ENCODE results near the gene IFNLR1. TPM values are rescaled to one million over a fixed set of nuclear protein-coding genes. Genes with fewer than 3 reads are reported as not detected.
A peak's percentile ranks its signal among the peaks of the same experiment; 100 is the strongest.

Gene IFNLR1
- total RNA-seq, 4 donors from 2014 or later, result 2.6 to 37.4 (median 12.7) TPM

DNA sequence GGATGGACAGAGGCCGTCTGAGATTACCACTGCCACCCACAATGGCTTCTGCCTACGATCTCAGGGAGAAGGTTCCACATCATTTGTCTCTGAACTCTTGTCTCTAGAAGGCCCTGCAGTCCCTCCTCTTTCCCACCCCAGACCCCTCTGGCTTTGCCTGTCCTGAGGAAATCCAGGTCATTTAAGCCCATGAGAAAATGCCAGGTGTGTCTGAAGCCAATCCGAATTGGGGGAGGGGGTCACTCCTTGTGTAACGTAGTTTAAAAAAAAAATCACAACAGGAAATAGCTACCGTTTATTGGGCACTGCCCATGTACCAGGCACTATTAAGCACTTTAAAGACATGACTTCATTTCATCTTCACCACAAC, 67.6 kb downstream of the IFNLR1 start:
- no peaks in the 10 kb centered on the region for H3K36me3 ChIP-seq
- intact Hi-C loops (cut with DNase I; ENCODE audit: low total_unique reads) (no loop called here), in situ Hi-C loops (cut with MboI; ENCODE audit: low pct_ligation_motif_present in 1 of 4, low pct_unique_long_range_greater_than_20kb in 1 of 4, low sequenced_read_pairs in 3 of 4) (no loop called here)
- no peak for DNase-seq
- TF ChIP-seq EP300 (IDR thresholded peaks at IDR 0.05; ENCODE audit: low read depth) (no peak), POLR2A (IDR thresholded peaks at IDR 0.05) (no peak), POLR2AphosphoS5 (IDR thresholded peaks at IDR 0.05) (no peak)
- TF ChIP-seq, protein P1, sequence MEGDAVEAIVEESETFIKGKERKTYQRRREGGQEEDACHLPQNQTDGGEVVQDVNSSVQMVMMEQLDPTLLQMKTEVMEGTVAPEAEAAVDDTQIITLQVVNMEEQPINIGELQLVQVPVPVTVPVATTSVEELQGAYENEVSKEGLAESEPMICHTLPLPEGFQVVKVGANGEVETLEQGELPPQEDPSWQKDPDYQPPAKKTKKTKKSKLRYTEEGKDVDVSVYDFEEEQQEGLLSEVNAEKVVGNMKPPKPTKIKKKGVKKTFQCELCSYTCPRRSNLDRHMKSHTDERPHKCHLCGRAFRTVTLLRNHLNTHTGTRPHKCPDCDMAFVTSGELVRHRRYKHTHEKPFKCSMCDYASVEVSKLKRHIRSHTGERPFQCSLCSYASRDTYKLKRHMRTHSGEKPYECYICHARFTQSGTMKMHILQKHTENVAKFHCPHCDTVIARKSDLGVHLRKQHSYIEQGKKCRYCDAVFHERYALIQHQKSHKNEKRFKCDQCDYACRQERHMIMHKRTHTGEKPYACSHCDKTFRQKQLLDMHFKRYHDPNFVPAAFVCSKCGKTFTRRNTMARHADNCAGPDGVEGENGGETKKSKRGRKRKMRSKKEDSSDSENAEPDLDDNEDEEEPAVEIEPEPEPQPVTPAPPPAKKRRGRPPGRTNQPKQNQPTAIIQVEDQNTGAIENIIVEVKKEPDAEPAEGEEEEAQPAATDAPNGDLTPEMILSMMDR (IDR thresholded peaks at IDR 0.05), result no peak
- no peaks in the 10 kb centered on the region for H3K9me3 ChIP-seq
- H3K27me3 ChIP-seq, result no peaks in the 10 kb centered on the region
- H3K4me3 ChIP-seq, result no peak overlapping the region
- peaks cover 16 to 39% (median 35%) of the 10 kb centered on the region in 4 donors for H3K4me1 ChIP-seq
- H3K27ac ChIP-seq, result peak overlapping the region; percentile 74 to 80 (median 76)
- WGBS, 2 donors (ENCODE audit: low coverage in 1 of 2), result 49% methylated on average over 5 of the region's 5 CpGs; no CpG with 5 or more reads in 1 of the 2 donors

DNA sequence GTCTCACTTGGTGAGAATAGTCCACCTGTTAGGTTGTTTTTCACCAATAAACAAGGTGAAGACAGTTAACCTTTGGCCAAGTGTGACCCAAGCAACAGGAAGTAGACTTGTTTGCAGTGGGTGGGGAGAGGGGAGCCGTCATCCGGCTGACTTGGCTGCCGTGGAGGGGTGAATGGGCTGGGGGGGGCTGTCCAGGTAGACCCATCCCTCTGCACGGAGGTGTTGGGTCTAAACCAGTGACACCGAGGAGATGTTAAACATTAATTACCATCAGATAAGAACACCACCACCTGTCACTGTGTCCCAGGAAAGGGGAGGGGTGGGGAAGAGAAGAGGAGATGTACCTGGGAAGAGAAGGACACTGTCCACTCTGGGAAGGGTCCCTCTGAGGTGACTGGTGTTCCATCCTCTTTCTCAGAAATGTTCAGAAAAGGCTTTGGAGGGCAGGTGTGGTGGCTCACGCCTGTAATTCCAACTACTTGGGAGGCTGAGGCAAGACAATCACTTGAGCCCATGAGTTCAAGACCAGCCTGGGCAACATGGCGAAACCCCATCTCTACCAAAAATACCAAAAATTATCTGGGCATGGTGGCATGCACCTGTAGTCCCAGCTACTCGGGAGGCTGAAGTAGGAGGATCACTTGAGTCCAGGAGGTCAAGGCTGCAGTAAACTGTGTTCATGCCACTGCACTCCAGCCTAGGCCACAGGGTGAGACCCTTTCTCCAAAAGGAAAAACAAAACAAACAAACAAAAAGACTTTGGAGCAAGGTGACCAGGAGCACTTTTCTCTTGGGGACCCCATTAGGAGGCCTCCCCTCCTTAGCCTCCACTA, 68.5 kb downstream of the IFNLR1 start:
- Histone ChIP-seq H3K4me1 (peaks cover 16 to 39% (median 35%) of the 10 kb centered on the region in 4 donors), H3K9me3 (no peaks in the 10 kb centered on the region), H3K27ac (peak overlapping the region; percentile 74 to 80 (median 76)), H3K4me3 (no peak overlapping the region), H3K36me3 (no peaks in the 10 kb centered on the region), H3K27me3 (no peaks in the 10 kb centered on the region)
- in situ Hi-C loops (cut with MboI; ENCODE audit: low pct_ligation_motif_present in 1 of 4, low pct_unique_long_range_greater_than_20kb in 1 of 4, low sequenced_read_pairs in 3 of 4), result no loop called here
- TF ChIP-seq POLR2AphosphoS5 (IDR thresholded peaks at IDR 0.05) (peak in 1 of 3 donors; percentile 9), POLR2A (IDR thresholded peaks at IDR 0.05) (no peak)
- 40 to 63% methylated on average over 4 to 8 of the region's 8 CpGs for WGBS, 2 donors (ENCODE audit: low coverage in 1 of 2)
- intact Hi-C loops (cut with DNase I; ENCODE audit: low total_unique reads), result no loop called here
- DNase-seq, result peak; percentile 78

DNA sequence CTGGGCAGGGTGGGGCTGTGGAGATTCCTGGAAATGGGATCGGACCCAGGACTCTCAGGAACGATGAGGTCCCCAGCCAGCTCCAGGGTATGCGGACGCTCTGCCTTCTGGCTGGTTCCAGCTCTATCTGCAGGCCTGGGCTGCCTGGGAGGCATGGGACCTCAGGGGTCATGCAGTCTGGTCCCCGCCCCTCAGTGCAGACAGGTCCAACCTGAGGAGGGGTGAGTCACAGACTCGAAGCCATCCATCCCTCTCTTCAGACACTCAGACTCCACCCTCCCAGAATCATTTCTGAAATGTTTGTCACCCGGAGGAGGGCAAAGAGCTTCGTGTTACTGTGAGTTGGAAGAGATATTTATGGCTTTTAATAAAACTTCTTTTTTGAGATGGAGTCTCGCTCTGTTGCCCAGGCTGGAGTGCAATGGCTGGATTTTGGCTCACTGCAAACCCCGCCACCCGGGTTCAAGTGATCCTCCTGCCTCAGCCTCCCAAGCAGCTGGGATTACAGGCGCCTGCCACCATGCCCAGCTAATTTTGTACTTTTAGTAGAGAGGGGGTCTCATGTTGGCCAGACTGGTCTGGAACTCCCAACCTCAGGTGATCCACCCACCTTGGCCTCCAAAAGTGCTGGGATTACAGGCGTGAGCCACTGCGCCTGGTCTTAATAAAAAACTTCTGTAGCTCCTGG, 69.2 kb downstream of the IFNLR1 start:
- no peak overlapping the region for H3K4me3 ChIP-seq
- WGBS, 2 donors (ENCODE audit: low coverage in 1 of 2), result 67 to 70% methylated on average over 4 to 14 of the region's 14 CpGs
- in situ Hi-C loops (cut with MboI; ENCODE audit: low pct_ligation_motif_present in 1 of 4, low pct_unique_long_range_greater_than_20kb in 1 of 4, low sequenced_read_pairs in 3 of 4) (no loop called here), intact Hi-C loops (cut with DNase I; ENCODE audit: low total_unique reads) (no loop called here)
- no peak for TF ChIP-seq POLR2A (IDR thresholded peaks at IDR 0.05)
- TF ChIP-seq, protein P1 (IDR thresholded peaks at IDR 0.05), result no peak
- no peak for TF ChIP-seq EP300 (IDR thresholded peaks at IDR 0.05; ENCODE audit: low read depth)
- TF ChIP-seq POLR2AphosphoS5 (IDR thresholded peaks at IDR 0.05), result no peak
- H3K27ac ChIP-seq, result peak overlapping the region; percentile 74 to 80 (median 76)
- peaks cover under 1% of the 10 kb centered on the region for H3K27me3 ChIP-seq
- H3K36me3 ChIP-seq, result no peaks in the 10 kb centered on the region
- H3K9me3 ChIP-seq, result no peaks in the 10 kb centered on the region
- H3K4me1 ChIP-seq, result peaks cover 16 to 39% (median 35%) of the 10 kb centered on the region in 4 donors
- DNase-seq, result peak; percentile 67

DNA sequence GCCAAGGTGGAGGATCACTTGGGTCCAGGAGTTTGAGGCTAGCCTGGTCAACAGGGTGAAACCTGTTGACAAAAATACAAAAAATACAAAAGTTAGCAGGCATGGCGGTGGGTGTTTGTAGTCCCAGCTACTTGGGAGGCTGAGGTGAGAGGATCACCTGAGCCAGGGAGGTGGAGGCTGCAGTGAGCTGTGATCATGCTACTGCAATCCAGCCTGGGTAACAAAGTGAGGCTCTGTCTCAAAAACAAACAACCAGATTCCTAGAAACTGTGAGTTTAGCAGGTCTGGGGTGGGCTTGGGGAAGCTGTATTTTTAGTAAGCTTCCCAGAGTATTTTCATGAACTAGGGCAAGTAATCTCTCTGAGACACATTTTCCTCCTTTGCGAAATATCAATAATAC, 70.0 kb downstream of the IFNLR1 start:
- H3K4me1 ChIP-seq, result peaks cover 16 to 46% (median 35%) of the 10 kb centered on the region in 4 donors
- 93 to 100% methylated on average over 2 of the region's 2 CpGs for WGBS, 2 donors (ENCODE audit: low coverage in 1 of 2)
- peaks cover 2% of the 10 kb centered on the region for H3K27me3 ChIP-seq
- no peak for DNase-seq
- H3K36me3 ChIP-seq, result no peaks in the 10 kb centered on the region
- no peak for TF ChIP-seq POLR2A (IDR thresholded peaks at IDR 0.05)
- TF ChIP-seq, protein P1 (IDR thresholded peaks at IDR 0.05), result no peak
- TF ChIP-seq EP300 (IDR thresholded peaks at IDR 0.05; ENCODE audit: low read depth), result no peak
- no peak for TF ChIP-seq POLR2AphosphoS5 (IDR thresholded peaks at IDR 0.05)
- H3K4me3 ChIP-seq, result no peak overlapping the region
- H3K9me3 ChIP-seq, result no peaks in the 10 kb centered on the region
- in situ Hi-C loops (cut with MboI; ENCODE audit: low pct_ligation_motif_present in 1 of 4, low pct_unique_long_range_greater_than_20kb in 1 of 4, low sequenced_read_pairs in 3 of 4), result no loop called here
- H3K27ac ChIP-seq, result peak overlapping the region in 2 of 4 donors; percentile 51 to 76
- intact Hi-C loops (cut with DNase I; ENCODE audit: low total_unique reads), result no loop called here

Measured in transverse colon (tissue), 4 donors.